Activated CD4-positive, alpha-beta T cell treated with anti-CD3 and anti-CD28 coated beads, Interleukin-2, amount 10 ng/mL, durations not matched to agents 7 days and 5 days (primary cell): ENCODE data around the gene HOXD10. TPM values are rescaled to one million over a fixed set of nuclear protein-coding genes. Genes with fewer than 3 reads are reported as not detected.

ENCODE experiments used
- CTCF ChIA-PET: fragments of 350-600 bp; sonication (Branson Sonifier 250); formaldehyde crosslinking; loops from one replicate; lab custom pipeline; 2021; ENCODE audit warnings: antibody characterized with exemption; lab: Charles Lee
- POLR2A ChIA-PET: fragments of 350-600 bp; sonication (Branson Sonifier 250); formaldehyde crosslinking; loops from one replicate; lab custom pipeline; 2021; ENCODE audit warnings: antibody characterized with exemption; lab: Charles Lee
- DNase-seq: peaks from one replicate; pipeline ENCODE4 v3.0.0-alpha.2; 2020
- H3K27ac Mint-ChIP-seq: one replicate; pipeline ENCODE4 v1.8.0; 2021; ENCODE audit warnings: mild to moderate bottlenecking, moderate library complexity, mixed read lengths
- H3K27me3 Mint-ChIP-seq: one replicate; pipeline ENCODE4 v1.8.0; 2021; ENCODE audit warnings: mixed read lengths
- H3K36me3 Mint-ChIP-seq: one replicate; pipeline ENCODE4 v1.8.0; 2021; ENCODE audit warnings: low read depth, mixed read lengths
- H3K4me1 Mint-ChIP-seq: one replicate; pipeline ENCODE4 v1.8.0; 2021; ENCODE audit warnings: mixed read lengths
- H3K4me3 Mint-ChIP-seq: one replicate; pipeline ENCODE4 v1.8.0; 2021; ENCODE audit warnings: mild to moderate bottlenecking, moderate library complexity, mixed read lengths
- H3K9me3 Mint-ChIP-seq: one replicate; pipeline ENCODE4 v1.8.0; 2021; ENCODE audit warnings: mixed read lengths
- total RNA-seq, 2 experiments: library from RNA; stranded (reverse); gene quantifications; one replicate each; pipeline ENCODE4 v1.2.3, GENCODE V29; 2021

The HOXD10 gene
- total RNA-seq, 2 experiments from 2014 or later, result not detected

GRCh38 chr2:176107731-176108181 is 8.8 kb upstream of the HOXD10 start:
- Mint-ChIP-seq H3K27ac (no peak overlapping the region), H3K9me3 (no peaks in the 10 kb centered on the region), H3K4me1 (peaks cover 6% of the 10 kb centered on the region), H3K36me3 (peaks cover 2% of the 10 kb centered on the region), H3K27me3 (peaks cover 84% of the 10 kb centered on the region), H3K4me3 (no peak overlapping the region)
- CTCF ChIA-PET, result interaction anchor here (2.1 kb wide), 1 partner anchor 54 kb away, joined by 4 read pairs; no protein-coding TSS in a partner anchor
- no peak for DNase-seq
- POLR2A ChIA-PET, result no interaction called here

DNA sequence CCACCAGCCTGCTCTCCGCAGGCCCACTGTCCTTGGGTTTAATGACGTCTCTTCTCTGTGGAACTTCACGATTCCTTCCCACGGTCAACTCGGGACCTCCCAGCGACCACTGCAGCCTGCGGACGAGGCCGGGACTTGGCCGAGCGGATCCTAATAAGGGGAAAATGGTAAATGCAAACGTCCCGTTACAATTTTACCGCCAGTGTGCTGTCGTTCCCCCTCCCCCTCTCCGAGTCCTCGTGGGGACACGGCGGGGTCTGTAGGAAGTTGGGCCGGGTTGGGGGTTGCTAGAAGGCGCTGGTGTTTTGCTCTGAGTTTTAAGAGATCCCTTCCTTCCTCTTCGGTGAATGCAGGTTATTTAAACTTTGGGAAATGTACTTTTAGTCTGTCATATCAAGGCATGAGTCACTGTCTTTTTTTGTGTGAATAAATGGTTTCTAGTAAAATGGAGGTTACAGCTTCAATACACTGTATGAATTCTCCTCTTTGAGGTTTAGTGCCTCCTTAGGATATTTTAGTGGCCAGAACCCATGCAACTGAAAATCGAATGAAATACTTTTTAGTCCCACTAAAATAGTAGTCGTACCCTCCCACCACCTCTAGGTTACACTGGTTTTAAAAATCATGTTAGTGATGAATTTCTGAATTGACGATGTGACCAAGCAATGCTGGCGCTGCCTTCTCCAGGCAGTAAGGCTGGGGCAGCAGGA is 7.2 kb upstream of the HOXD10 start:
- no peaks in the 10 kb centered on the region for H3K9me3 Mint-ChIP-seq
- no peak overlapping the region for H3K4me3 Mint-ChIP-seq
- CTCF ChIA-PET, result interaction anchor here (0.7 to 2.1 kb wide), 5 partner anchors 11 to 53 kb away, joined by 3 to 6 read pairs (median 4); no protein-coding TSS in a partner anchor

GRCh38 chr2:176109946-176110345 is 6.6 kb upstream of the HOXD10 start:
- ChIA-PET CTCF (interaction anchor here (1.0 to 2.1 kb wide), 6 partner anchors 10 to 52 kb away, joined by 3 to 7 read pairs (median 4); no protein-coding TSS in a partner anchor), POLR2A (no interaction called here)
- H3K36me3 Mint-ChIP-seq, result peaks cover 4% of the 10 kb centered on the region
- peak overlapping the region; percentile 31 for H3K27ac Mint-ChIP-seq
- no peak overlapping the region for H3K4me3 Mint-ChIP-seq
- H3K27me3 Mint-ChIP-seq, result peaks cover 88% of the 10 kb centered on the region
- H3K9me3 Mint-ChIP-seq, result no peaks in the 10 kb centered on the region
- no peak for DNase-seq
- peaks cover 6% of the 10 kb centered on the region for H3K4me1 Mint-ChIP-seq

More for the DNA sequence above, 7.2 kb upstream of the HOXD10 start:
- H3K4me1 Mint-ChIP-seq, result peaks cover 6% of the 10 kb centered on the region
- POLR2A ChIA-PET, result no interaction called here
- peaks cover 88% of the 10 kb centered on the region for H3K27me3 Mint-ChIP-seq
- H3K27ac Mint-ChIP-seq, result peak overlapping the region; percentile 73
- peaks cover 4% of the 10 kb centered on the region for H3K36me3 Mint-ChIP-seq
- no peak for DNase-seq

GRCh38 chr2:176110415-176111308 is 5.9 kb upstream of the HOXD10 start:
- no peak for DNase-seq
- H3K9me3 Mint-ChIP-seq, result no peaks in the 10 kb centered on the region
- peaks cover 86% of the 10 kb centered on the region for H3K27me3 Mint-ChIP-seq
- H3K4me3 Mint-ChIP-seq, result no peak overlapping the region
- CTCF ChIA-PET, result interaction anchor here (1.0 to 1.9 kb wide), 8 partner anchors 9 to 706 kb away, joined by 3 to 7 read pairs (median 4); no protein-coding TSS in a partner anchor
- H3K27ac Mint-ChIP-seq, result peak overlapping the region; percentile 31
- POLR2A ChIA-PET, result no interaction called here
- peaks cover 6% of the 10 kb centered on the region for H3K4me1 Mint-ChIP-seq
- H3K36me3 Mint-ChIP-seq, result peaks cover 4% of the 10 kb centered on the region

- Mint-ChIP-seq H3K36me3 (peaks cover 4% of the 10 kb centered on the region), H3K4me3 (no peak overlapping the region), H3K9me3 (no peaks in the 10 kb centered on the region), H3K27ac (peak overlapping the region; percentile 31), H3K4me1 (peaks cover 3% of the 10 kb centered on the region), H3K27me3 (peaks cover 84% of the 10 kb centered on the region)
- DNase-seq, result no peak
- ChIA-PET CTCF (interaction anchor here (0.8 to 1.9 kb wide), 8 partner anchors 10 to 706 kb away, joined by 3 to 7 read pairs (median 4); no protein-coding TSS in a partner anchor), POLR2A (no interaction called here)
These were observed 5.3 kb upstream of the HOXD10 start for GRCh38 chr2:176111309-176111663.

- DNase-seq, result no peak
- peaks cover 4% of the 10 kb centered on the region for H3K36me3 Mint-ChIP-seq
- H3K4me1 Mint-ChIP-seq, result peaks cover 2% of the 10 kb centered on the region
- ChIA-PET CTCF (interaction anchor here (0.8 to 1.7 kb wide), 5 partner anchors 9 to 707 kb away, joined by 3 to 6 read pairs (median 3); no protein-coding TSS in a partner anchor), POLR2A (no interaction called here)
- no peak overlapping the region for H3K4me3 Mint-ChIP-seq
- peaks cover 87% of the 10 kb centered on the region for H3K27me3 Mint-ChIP-seq
- no peak overlapping the region for H3K27ac Mint-ChIP-seq
- peaks cover 3% of the 10 kb centered on the region for H3K9me3 Mint-ChIP-seq
These were observed 4.7 kb upstream of the HOXD10 start for GRCh38 chr2:176111846-176112374.

DNA sequence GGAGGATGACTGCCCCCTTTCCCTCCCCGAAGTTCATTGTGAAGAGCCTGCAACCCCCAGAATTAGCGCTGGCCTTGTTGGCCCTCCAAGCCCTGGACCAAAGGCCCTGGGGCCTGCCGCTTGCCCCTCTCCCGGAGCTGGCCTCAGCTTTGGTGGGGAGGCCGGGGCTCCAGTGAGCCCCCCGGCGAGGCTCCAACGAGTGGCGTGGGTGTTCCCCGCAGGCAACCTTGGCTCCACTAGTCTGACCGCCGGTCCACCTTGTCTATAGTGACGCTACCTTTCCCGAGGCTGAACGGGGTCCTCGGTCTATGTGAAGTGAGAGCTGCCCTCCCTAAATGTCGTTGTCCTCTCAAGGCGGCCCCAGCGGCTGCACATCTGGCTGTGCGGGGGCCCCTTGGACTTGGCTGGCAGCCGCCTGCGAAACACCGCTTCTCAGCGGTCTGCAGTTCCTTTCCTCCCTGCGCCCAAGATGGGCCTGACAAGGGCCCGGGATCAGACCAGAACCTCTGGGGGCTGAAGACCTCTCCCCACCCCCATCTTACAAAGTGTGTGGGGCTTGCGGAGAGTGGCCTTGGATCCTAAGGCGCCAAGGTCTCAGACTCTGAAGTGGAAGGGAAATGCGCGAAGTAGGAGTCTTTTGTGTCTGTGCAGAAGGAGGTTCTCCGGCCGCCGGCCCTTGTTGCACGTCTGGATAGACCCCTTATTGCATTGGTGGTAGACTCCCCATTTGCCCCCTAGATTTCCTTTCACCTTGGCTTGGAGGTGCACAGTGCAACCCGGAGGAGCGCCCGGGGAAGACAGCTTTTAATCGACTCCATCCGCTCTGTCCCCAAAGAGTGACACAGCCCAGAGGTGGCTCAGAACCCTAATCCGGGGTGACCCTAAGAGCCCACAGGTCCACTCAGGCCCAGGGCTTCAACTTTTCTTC is 3.9 kb upstream of the HOXD10 start:
- Mint-ChIP-seq H3K27me3 (peaks cover 89% of the 10 kb centered on the region), H3K4me1 (peaks cover 2% of the 10 kb centered on the region), H3K4me3 (no peak overlapping the region), H3K27ac (no peak overlapping the region), H3K9me3 (peaks cover 4% of the 10 kb centered on the region), H3K36me3 (peaks cover 4% of the 10 kb centered on the region)
- ChIA-PET POLR2A (no interaction called here), CTCF (interaction anchor here (0.9 to 1.5 kb wide), 3 partner anchors 14 to 27 kb away, joined by 3 read pairs; no protein-coding TSS in a partner anchor)
- DNase-seq, result no peak

DNA sequence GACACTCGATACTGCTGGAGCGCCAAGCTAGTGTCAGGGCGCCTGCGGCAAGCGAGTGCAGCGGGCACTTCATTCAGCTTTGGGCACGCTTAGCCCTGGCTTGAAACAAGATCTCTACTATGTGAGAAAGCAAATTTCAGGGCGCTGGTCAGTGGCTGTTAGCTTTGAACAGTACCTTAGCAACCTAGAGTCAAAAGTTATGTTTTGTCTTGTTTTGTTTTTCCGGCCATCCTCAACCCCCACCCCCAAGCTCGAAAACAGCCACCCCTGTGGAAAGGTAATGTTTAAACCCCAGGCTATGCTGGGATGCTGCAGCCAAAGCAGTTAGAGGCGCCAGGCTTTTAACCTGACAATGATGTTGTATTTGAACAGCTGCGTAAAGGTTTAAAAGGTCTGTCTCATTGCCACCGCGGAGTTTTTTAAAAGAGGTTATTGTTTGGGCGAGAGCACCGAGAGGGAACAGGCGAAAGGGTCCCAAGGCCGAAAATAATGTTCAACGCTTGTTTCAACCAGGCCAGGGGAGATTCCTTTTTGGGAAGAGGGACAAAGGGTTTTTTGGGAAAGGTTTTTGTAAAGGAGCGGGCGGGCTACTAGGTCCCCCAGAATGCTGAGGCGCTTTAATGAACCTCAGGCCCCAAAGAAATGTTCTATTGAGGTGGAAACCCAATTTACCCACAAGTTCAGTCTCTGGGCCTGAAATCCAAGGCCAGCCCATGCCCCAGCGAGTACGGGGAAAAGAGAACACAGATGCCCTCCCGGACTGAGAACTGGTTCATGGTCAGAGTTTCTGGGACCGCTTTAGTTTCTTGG is 2.3 kb upstream of the HOXD10 start:
- Mint-ChIP-seq H3K27ac (peak overlapping the region; percentile 2), H3K4me1 (peaks cover 7% of the 10 kb centered on the region), H3K27me3 (peaks cover 94% of the 10 kb centered on the region), H3K9me3 (peaks cover 7% of the 10 kb centered on the region), H3K36me3 (peaks cover 6% of the 10 kb centered on the region), H3K4me3 (no peak overlapping the region)
- no peak for DNase-seq
- CTCF ChIA-PET, result interaction anchor here (0.6 to 1.5 kb wide), 3 partner anchors 12 to 110 kb away, joined by 3 read pairs; no protein-coding TSS in a partner anchor
- POLR2A ChIA-PET, result no interaction called here

- DNase-seq, result no peak
- ChIA-PET CTCF (interaction anchor here (0.6 kb wide), 1 partner anchor 110 kb away, joined by 3 read pairs; no protein-coding TSS in a partner anchor), POLR2A (no interaction called here)
- peaks cover 7% of the 10 kb centered on the region for H3K9me3 Mint-ChIP-seq
- peaks cover 94% of the 10 kb centered on the region for H3K27me3 Mint-ChIP-seq
- H3K36me3 Mint-ChIP-seq, result peaks cover 4% of the 10 kb centered on the region
- no peak overlapping the region for H3K27ac Mint-ChIP-seq
- H3K4me1 Mint-ChIP-seq, result peaks cover 7% of the 10 kb centered on the region
- H3K4me3 Mint-ChIP-seq, result no peak overlapping the region
These were observed 1.5 kb upstream of the HOXD10 start for GRCh38 chr2:176114930-176115625.

DNA sequence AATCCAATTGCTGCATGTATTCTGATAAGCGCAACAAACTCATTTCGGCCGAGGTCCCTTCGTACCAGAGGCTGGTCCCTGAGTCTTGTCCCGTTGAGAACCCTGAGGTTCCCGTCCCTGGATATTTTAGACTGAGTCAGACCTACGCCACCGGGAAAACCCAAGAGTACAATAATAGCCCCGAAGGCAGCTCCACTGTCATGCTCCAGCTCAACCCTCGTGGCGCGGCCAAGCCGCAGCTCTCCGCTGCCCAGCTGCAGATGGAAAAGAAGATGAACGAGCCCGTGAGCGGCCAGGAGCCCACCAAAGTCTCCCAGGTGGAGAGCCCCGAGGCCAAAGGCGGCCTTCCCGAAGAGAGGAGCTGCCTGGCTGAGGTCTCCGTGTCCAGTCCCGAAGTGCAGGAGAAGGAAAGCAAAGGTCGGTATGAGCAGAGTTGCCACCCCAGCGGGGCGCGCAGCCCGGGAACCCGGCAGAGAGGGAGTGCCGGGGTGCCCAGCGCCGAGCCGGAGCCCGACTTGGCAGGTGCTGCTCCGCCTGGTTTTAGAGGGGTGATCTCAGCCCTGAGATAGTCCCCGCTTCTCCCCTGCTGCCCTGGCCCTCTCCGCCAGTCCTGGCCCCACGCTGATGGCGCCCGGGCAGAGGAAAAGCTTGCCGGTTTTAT is 714 bp downstream of the HOXD10 start:
- DNase-seq, result no peak
- peaks cover 88% of the 10 kb centered on the region for H3K27me3 Mint-ChIP-seq
- POLR2A ChIA-PET, result no interaction called here
- CTCF ChIA-PET, result interaction anchor here (0.6 to 1.1 kb wide), 5 partner anchors 19 to 769 kb away, joined by 3 read pairs; no protein-coding TSS in a partner anchor
- peaks cover 4% of the 10 kb centered on the region for H3K36me3 Mint-ChIP-seq
- no peak overlapping the region for H3K27ac Mint-ChIP-seq
- H3K9me3 Mint-ChIP-seq, result peaks cover 7% of the 10 kb centered on the region
- H3K4me1 Mint-ChIP-seq, result peaks cover 7% of the 10 kb centered on the region
- no peak overlapping the region for H3K4me3 Mint-ChIP-seq
